Cardiac fibroblast (primary cell): ENCODE measurements around the gene PPP2R3B.

Experiments
- DNase-seq, 2 donors: peaks; one replicate each; pipeline versions ENCODE4 v3.0.0 to v3.0.0-alpha.2; 2010; ENCODE audit warnings: low read depth in 2 of 2
- H3K4me3 ChIP-seq, 2 donors: replicated peaks in 1 of 2; 1 replicate in 1 of 2; 2 replicates in 1 of 2; pipeline ENCODE4 v1.5.1; 2011; ENCODE audit warnings: low read depth in 2 of 2, low read length in 2 of 2, mild to moderate bottlenecking in 2 of 2, moderate library complexity in 1 of 2
- CTCF ChIP-seq: IDR thresholded peaks from one replicate; pipeline ENCODE4 v1.5.1; 2011; ENCODE audit warnings: low read depth, mild to moderate bottlenecking, low read length, inconsistent platforms

PPP2R3B gene

GRCh38 chrX:323721-324628 is 62.7 kb downstream of the PPP2R3B start:
- TF ChIP-seq CTCF: no peak
- no peak overlapping the region for H3K4me3 ChIP-seq
- peak; percentile 63 to 68 for DNase-seq

GRCh38 chrX:320126-320783 is 66.5 kb downstream of the PPP2R3B start:
- DNase-seq: peak in 1 of 2 donors; percentile 34
- peak overlapping the region; percentile 89 to 99 for H3K4me3 ChIP-seq
- no peak for TF ChIP-seq CTCF

GRCh38 chrX:319579-320125 is 67.1 kb downstream of the PPP2R3B start:
- no peak for TF ChIP-seq CTCF
- DNase-seq: no peak
- H3K4me3 ChIP-seq: peak overlapping the region; percentile 89 to 99

DNA sequence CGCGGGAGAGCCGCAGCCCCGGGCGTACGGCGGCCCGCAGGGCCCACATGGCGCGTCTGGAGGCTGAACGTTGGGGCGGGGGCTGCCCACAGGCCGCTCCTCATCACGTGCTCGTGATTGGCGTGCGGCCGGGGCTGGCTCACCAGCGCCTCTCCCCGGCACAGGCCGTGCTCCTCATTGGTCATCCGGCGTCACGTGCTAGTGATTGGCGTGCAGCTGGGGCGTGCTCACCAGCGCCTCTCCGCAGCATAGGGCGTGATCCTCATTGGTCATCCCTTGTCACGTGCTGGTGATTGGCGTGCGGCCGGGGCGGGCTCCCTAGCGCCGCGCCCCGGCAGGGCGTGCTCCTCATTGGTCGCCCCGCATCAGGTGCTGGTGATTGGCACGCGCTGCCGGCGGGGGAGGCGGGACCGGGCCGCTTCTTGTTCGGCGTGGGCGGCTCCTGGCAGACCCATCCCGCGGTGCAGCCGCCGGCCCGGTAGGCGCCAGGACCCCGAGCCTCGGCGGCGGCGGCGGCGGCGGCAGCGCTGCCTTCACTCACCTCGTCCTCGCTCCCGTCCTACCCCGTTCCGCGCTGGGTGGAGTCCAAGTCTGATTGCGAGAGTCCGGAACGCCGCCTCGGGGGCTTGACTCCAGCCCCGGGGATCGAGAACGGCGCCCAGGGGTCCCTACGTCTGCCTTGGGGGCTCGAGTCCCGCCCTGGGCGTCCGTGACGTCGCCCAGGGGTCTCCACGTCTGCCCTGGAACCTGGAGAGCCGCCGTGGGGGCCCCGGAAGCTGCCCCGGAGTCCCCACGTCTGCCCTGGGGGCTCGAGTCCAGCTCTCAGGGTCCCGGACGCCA is 67.7 kb downstream of the PPP2R3B start, which contains the start of gene GTPBP6:
GTPBP6 (minus strand) TSS at position 58 of the 840 bp plus-strand sequence; CDS start at position 49, 9 bp downstream.
- DNase-seq: peak; percentile 100
- H3K4me3 ChIP-seq: peak within 1 kb of the TSS; percentile 89 to 99
- TF ChIP-seq CTCF: peak; percentile 12

DNA sequence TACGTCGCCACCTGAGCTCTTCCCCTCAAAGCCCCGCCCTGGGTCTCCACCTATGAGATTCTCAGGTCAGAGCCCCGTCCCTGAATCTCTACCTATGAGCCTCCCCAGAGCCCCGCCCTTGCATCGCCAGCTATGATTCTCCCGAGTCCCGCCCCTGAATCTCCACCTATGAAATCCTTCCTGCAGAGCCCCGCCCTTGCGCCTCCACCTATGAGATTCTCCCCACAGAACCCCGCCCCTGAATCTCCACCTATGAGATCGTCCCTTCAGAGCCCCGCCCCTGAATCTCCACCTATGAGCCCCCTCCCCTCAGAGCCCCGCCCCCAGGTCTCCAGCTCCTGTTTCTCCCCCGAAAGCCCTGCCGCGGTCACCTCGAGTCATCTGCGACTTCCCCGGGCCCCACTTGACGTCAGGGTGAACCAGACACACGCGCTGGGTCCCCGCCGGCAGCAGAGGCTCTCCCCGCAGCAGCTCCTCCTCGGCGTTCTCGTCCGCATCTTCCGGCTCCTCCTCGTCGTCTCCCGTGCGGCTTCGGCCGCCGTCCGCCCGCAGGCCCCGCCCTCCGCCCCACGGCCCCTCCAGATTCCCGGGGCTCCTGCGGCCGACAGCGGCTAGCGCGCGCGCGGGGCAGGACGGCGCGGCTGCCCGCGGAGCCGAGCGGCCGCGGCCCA is 68.5 kb downstream of the PPP2R3B start:
- H3K4me3 ChIP-seq: peak overlapping the region; percentile 67 to 71
- peak; percentile 99 for DNase-seq
- TF ChIP-seq CTCF: no peak
